ENCODE measurements around the gene SCN2B.

SCN2B gene

GRCh38 chr11:118144301-118145268 is 31.9 kb downstream of the SCN2B start:
- H3K27me3 ChIP-seq (ENCODE audit: insufficient read depth, low read length): peaks cover 98% of the 10 kb centered on the region
- H2AFZ ChIP-seq (ENCODE audit: low read length, unreplicated experiment): no peak overlapping the region
- H3K79me2 ChIP-seq (ENCODE audit: control insufficient read depth, insufficient read depth, low read length, unreplicated experiment): no peaks in the 10 kb centered on the region
- no peaks in the 10 kb centered on the region for H3K4me1 ChIP-seq (ENCODE audit: control insufficient read depth, insufficient read depth, low read length, unreplicated experiment)
- no peaks in the 10 kb centered on the region for H3K36me3 ChIP-seq (ENCODE audit: insufficient read depth, low read length)
- H3K27ac ChIP-seq (ENCODE audit: low read depth, low read length): no peak overlapping the region
- H3K4me3 ChIP-seq (ENCODE audit: low read depth, low read length): no peak overlapping the region

DNA sequence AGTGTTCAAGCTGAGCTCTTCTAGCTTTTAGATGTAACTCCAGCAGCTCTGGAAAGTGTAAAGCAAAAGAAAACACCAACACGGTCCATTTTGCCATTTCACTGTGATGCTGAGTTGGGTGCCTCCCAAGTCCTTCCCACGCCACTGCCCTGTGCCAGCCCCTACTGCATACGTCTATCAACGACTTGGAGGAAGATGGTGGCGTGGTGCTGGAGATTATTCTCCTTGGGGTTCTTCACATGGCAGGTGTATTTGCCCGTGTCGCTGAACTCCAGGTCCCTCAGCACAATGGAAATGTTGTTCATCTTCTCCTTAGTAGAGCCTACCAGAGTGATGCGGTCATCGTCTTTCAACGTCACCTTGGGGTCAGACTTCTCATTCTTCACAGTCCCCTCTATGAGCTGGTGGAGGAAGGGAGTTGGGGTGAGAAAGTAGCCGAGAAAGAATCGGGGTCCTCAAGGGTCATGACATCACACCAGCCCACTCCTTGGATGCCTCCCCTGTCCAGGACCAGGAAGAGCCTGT is 32.7 kb downstream of the SCN2B start:
- Histone ChIP-seq H3K4me1 (ENCODE audit: control insufficient read depth, insufficient read depth, low read length, unreplicated experiment) (no peaks in the 10 kb centered on the region), H3K27ac (ENCODE audit: low read depth, low read length) (no peak overlapping the region), H3K4me3 (ENCODE audit: low read depth, low read length) (no peak overlapping the region), H3K36me3 (ENCODE audit: insufficient read depth, low read length) (no peaks in the 10 kb centered on the region), H3K27me3 (ENCODE audit: insufficient read depth, low read length) (peaks cover 93% of the 10 kb centered on the region), H2AFZ (ENCODE audit: low read length, unreplicated experiment) (no peak overlapping the region), H3K79me2 (ENCODE audit: control insufficient read depth, insufficient read depth, low read length, unreplicated experiment) (no peaks in the 10 kb centered on the region)

GRCh38 chr11:118142809-118143208 is 33.6 kb downstream of the SCN2B start:
- no peak overlapping the region for H2AFZ ChIP-seq (ENCODE audit: low read length, unreplicated experiment)
- no peak overlapping the region for H3K4me3 ChIP-seq (ENCODE audit: low read depth, low read length)
- H3K36me3 ChIP-seq (ENCODE audit: insufficient read depth, low read length): no peaks in the 10 kb centered on the region
- H3K27me3 ChIP-seq (ENCODE audit: insufficient read depth, low read length): peaks cover 91% of the 10 kb centered on the region
- H3K79me2 ChIP-seq (ENCODE audit: control insufficient read depth, insufficient read depth, low read length, unreplicated experiment): no peaks in the 10 kb centered on the region
- no peak overlapping the region for H3K27ac ChIP-seq (ENCODE audit: low read depth, low read length)
- H3K4me1 ChIP-seq (ENCODE audit: control insufficient read depth, insufficient read depth, low read length, unreplicated experiment): no peaks in the 10 kb centered on the region

DNA sequence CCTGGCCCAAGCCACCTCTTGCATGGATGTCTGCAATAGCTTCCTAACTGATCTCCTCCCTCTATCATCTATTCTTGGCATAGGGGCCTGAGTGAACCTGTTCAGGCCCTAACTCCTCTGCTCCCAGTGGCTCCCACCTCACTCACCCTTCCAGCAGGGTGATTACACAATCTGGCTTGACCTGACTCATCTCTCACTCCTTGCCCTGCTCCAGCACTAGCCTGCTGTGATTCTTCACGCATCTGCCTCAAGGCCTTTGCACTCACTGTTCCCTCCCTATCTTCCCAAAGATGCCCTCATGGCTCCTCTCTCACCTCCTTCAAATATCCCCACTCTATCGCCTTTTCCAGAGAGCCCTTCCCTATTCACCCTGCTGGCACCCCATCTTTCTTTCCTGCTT is 34.4 kb downstream of the SCN2B start:
- Histone ChIP-seq H3K27ac (ENCODE audit: low read depth, low read length) (no peak overlapping the region), H3K27me3 (ENCODE audit: insufficient read depth, low read length) (peaks cover 85% of the 10 kb centered on the region), H3K79me2 (ENCODE audit: control insufficient read depth, insufficient read depth, low read length, unreplicated experiment) (no peaks in the 10 kb centered on the region), H3K4me1 (ENCODE audit: control insufficient read depth, insufficient read depth, low read length, unreplicated experiment) (no peaks in the 10 kb centered on the region), H3K36me3 (ENCODE audit: insufficient read depth, low read length) (no peaks in the 10 kb centered on the region), H2AFZ (ENCODE audit: low read length, unreplicated experiment) (no peak overlapping the region), H3K4me3 (ENCODE audit: low read depth, low read length) (no peak overlapping the region)

DNA sequence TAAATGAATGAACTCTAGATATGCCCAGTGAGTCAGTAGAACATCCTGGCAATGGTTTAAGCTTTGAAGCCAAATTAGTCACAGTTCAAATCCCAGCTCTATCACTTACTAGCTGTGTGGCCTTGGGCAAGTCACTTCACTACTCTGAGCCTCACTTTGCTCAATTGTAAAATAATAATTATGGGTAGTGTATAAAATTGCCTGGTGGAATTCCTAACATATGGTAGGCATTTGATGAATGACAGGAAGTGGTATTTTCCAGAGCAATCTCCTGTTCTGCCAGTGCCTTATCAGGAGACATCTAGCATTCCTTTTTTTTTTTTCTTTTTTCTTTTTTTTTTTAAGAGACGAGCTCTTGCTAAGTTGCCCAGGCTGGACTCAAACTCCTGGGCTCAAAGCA is 36.9 kb downstream of the SCN2B start:
- Histone ChIP-seq H3K27ac (ENCODE audit: low read depth, low read length) (no peak overlapping the region), H3K79me2 (ENCODE audit: control insufficient read depth, insufficient read depth, low read length, unreplicated experiment) (no peaks in the 10 kb centered on the region), H3K27me3 (ENCODE audit: insufficient read depth, low read length) (peaks cover 74% of the 10 kb centered on the region), H2AFZ (ENCODE audit: low read length, unreplicated experiment) (no peak overlapping the region), H3K4me3 (ENCODE audit: low read depth, low read length) (no peak overlapping the region), H3K36me3 (ENCODE audit: insufficient read depth, low read length) (no peaks in the 10 kb centered on the region), H3K4me1 (ENCODE audit: control insufficient read depth, insufficient read depth, low read length, unreplicated experiment) (no peaks in the 10 kb centered on the region)

GRCh38 chr11:118138839-118139420 is 37.5 kb downstream of the SCN2B start:
- Histone ChIP-seq H3K79me2 (ENCODE audit: control insufficient read depth, insufficient read depth, low read length, unreplicated experiment) (no peaks in the 10 kb centered on the region), H3K27ac (ENCODE audit: low read depth, low read length) (no peak overlapping the region), H3K36me3 (ENCODE audit: insufficient read depth, low read length) (no peaks in the 10 kb centered on the region), H3K4me3 (ENCODE audit: low read depth, low read length) (no peak overlapping the region), H3K4me1 (ENCODE audit: control insufficient read depth, insufficient read depth, low read length, unreplicated experiment) (no peaks in the 10 kb centered on the region), H2AFZ (ENCODE audit: low read length, unreplicated experiment) (no peak overlapping the region), H3K27me3 (ENCODE audit: insufficient read depth, low read length) (peaks cover 74% of the 10 kb centered on the region)

GRCh38 chr11:118136801-118137200 is 39.6 kb downstream of the SCN2B start:
- Histone ChIP-seq H3K27me3 (ENCODE audit: insufficient read depth, low read length) (peaks cover 73% of the 10 kb centered on the region), H3K4me3 (ENCODE audit: low read depth, low read length) (no peak overlapping the region), H3K79me2 (ENCODE audit: control insufficient read depth, insufficient read depth, low read length, unreplicated experiment) (no peaks in the 10 kb centered on the region), H3K36me3 (ENCODE audit: insufficient read depth, low read length) (no peaks in the 10 kb centered on the region), H3K4me1 (ENCODE audit: control insufficient read depth, insufficient read depth, low read length, unreplicated experiment) (no peaks in the 10 kb centered on the region), H3K27ac (ENCODE audit: low read depth, low read length) (no peak overlapping the region), H2AFZ (ENCODE audit: low read length, unreplicated experiment) (no peak overlapping the region)

GRCh38 chr11:118136341-118136740 is 40.1 kb downstream of the SCN2B start:
- Histone ChIP-seq H3K4me3 (ENCODE audit: low read depth, low read length) (no peak overlapping the region), H3K36me3 (ENCODE audit: insufficient read depth, low read length) (no peaks in the 10 kb centered on the region), H3K27ac (ENCODE audit: low read depth, low read length) (no peak overlapping the region), H3K4me1 (ENCODE audit: control insufficient read depth, insufficient read depth, low read length, unreplicated experiment) (no peaks in the 10 kb centered on the region), H2AFZ (ENCODE audit: low read length, unreplicated experiment) (no peak overlapping the region), H3K79me2 (ENCODE audit: control insufficient read depth, insufficient read depth, low read length, unreplicated experiment) (no peaks in the 10 kb centered on the region), H3K27me3 (ENCODE audit: insufficient read depth, low read length) (peaks cover 73% of the 10 kb centered on the region)

DNA sequence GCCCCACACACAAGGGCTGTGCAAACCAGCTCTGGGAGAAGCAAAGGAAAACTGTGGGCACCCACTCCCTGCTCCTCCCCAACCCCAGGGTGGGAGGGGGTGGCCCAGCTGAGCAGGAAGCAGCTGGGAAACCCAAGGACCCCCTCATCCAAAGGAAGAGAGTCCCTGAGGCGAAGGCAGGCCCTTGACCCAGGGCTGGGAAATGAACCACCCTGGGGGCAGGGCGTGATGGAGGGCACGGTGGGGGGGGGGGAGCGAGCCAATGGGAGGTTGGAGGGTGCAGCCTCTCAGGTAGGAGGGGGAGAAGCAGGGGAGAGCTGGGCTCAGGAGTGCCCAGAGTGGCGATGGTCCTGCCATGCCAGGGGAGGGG is 40.7 kb downstream of the SCN2B start:
- Histone ChIP-seq H3K36me3 (ENCODE audit: insufficient read depth, low read length) (no peaks in the 10 kb centered on the region), H3K4me3 (ENCODE audit: low read depth, low read length) (no peak overlapping the region), H3K4me1 (ENCODE audit: control insufficient read depth, insufficient read depth, low read length, unreplicated experiment) (no peaks in the 10 kb centered on the region), H3K27me3 (ENCODE audit: insufficient read depth, low read length) (peaks cover 69% of the 10 kb centered on the region), H3K79me2 (ENCODE audit: control insufficient read depth, insufficient read depth, low read length, unreplicated experiment) (no peaks in the 10 kb centered on the region), H3K27ac (ENCODE audit: low read depth, low read length) (no peak overlapping the region), H2AFZ (ENCODE audit: low read length, unreplicated experiment) (no peak overlapping the region)

DNA sequence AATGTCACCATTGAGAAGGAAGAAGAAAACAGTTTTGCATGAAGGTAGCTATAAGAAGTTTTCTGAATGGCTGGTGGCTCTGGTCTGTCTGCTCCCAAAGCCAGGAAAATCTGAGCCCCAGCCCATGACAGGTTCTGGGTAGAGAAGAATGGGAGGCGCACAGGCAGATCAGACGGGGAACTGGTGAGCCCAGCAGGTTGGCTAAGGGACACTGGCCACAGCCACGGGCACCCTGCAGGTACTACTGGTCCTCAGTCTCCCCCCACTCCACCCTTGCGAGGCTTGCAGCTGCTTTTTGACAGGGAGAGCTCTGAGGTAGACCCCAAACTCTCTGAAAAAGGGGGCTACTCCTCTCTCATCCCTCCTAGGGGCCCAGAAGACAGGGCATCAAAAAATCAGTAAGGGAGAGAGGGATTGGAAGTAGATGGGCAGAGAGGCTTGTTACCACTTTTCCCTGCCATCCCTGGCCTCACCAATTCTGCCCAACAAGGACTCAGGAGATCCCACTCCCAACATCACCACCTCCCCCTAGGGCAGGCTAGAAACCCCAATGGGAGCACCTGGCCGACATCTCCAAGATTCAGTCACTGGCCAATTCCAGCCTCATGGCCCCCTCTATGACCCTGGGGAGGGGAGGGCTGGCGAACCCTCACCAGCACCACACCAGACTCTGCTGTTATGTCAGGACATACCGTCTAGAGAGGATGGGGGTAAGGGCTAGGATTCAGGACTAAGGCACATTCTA is 41.2 kb downstream of the SCN2B start:
- Histone ChIP-seq H3K79me2 (ENCODE audit: control insufficient read depth, insufficient read depth, low read length, unreplicated experiment) (no peaks in the 10 kb centered on the region), H3K27ac (ENCODE audit: low read depth, low read length) (no peak overlapping the region), H3K4me1 (ENCODE audit: control insufficient read depth, insufficient read depth, low read length, unreplicated experiment) (no peaks in the 10 kb centered on the region), H3K4me3 (ENCODE audit: low read depth, low read length) (no peak overlapping the region), H3K36me3 (ENCODE audit: insufficient read depth, low read length) (no peaks in the 10 kb centered on the region), H2AFZ (ENCODE audit: low read length, unreplicated experiment) (no peak overlapping the region), H3K27me3 (ENCODE audit: insufficient read depth, low read length) (peaks cover 63% of the 10 kb centered on the region)

All from ACC112 (cell line).